ENCODE data around the gene LGI4. TPM values are rescaled to one million over a fixed set of nuclear protein-coding genes. Genes with fewer than 3 reads are reported as not detected.

LGI4 gene
- total RNA-seq, 1 donor from 2014 or later = 0.10 TPM

DNA sequence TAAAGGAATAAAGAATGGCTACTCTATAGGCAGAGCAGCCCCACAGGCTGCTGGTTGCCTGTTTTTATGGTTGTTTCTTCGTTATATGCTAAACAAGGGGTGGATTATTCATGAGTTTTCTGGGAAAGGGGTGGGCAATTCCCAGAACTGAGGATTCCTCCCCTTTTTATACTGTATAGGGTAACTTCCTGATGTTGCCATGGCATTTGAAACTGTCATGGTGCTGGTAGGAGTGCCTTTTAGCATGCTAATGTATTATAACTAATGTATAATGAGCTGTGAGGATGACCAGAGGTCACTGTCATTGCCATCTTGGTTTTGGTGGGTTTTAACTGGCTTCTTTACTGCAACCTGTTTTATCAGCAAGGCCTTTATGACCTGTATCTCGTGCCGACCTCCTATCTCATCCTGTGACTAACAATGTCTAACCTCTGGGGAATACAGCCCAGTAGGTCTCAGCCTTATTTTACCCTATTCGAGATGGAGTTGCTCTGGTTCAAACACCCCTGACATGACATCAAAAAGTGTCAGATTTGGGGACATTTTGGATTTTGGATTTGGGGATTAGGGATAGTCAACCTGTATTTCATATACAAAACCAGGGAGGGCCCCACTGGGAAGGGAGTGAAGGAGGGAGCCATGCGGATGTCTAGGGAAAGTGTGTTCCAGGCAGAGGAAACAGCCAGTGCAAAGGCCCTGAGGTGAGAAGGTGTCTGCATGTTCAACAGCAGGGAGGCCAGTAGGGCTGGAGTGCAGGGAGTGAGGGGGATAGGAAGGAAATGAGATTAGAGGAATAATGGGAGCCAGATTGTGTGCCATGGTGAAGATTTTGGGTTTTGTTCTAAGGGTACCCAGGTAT is 30.6 kb upstream of the LGI4 start:
- peaks cover 64% of the 10 kb centered on the region for H3K36me3 Mint-ChIP-seq (ENCODE audit: low read depth, unreplicated experiment)
- peaks cover 3% of the 10 kb centered on the region for H3K27me3 Mint-ChIP-seq (ENCODE audit: unreplicated experiment)
- H3K27ac Mint-ChIP-seq (ENCODE audit: unreplicated experiment) = no peak overlapping the region
- no peaks in the 10 kb centered on the region for H3K4me1 Mint-ChIP-seq (ENCODE audit: unreplicated experiment)
- no peak for DNase-seq (ENCODE audit: low spot score)
- no peaks in the 10 kb centered on the region for H3K9me3 Mint-ChIP-seq (ENCODE audit: unreplicated experiment)
- peak overlapping the region; percentile 74 for H3K4me3 Mint-ChIP-seq (ENCODE audit: unreplicated experiment)
- TF ChIP-seq, protein P1, sequence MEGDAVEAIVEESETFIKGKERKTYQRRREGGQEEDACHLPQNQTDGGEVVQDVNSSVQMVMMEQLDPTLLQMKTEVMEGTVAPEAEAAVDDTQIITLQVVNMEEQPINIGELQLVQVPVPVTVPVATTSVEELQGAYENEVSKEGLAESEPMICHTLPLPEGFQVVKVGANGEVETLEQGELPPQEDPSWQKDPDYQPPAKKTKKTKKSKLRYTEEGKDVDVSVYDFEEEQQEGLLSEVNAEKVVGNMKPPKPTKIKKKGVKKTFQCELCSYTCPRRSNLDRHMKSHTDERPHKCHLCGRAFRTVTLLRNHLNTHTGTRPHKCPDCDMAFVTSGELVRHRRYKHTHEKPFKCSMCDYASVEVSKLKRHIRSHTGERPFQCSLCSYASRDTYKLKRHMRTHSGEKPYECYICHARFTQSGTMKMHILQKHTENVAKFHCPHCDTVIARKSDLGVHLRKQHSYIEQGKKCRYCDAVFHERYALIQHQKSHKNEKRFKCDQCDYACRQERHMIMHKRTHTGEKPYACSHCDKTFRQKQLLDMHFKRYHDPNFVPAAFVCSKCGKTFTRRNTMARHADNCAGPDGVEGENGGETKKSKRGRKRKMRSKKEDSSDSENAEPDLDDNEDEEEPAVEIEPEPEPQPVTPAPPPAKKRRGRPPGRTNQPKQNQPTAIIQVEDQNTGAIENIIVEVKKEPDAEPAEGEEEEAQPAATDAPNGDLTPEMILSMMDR (IDR thresholded peaks at IDR 0.05; ENCODE audit: unreplicated experiment) = no peak

DNA sequence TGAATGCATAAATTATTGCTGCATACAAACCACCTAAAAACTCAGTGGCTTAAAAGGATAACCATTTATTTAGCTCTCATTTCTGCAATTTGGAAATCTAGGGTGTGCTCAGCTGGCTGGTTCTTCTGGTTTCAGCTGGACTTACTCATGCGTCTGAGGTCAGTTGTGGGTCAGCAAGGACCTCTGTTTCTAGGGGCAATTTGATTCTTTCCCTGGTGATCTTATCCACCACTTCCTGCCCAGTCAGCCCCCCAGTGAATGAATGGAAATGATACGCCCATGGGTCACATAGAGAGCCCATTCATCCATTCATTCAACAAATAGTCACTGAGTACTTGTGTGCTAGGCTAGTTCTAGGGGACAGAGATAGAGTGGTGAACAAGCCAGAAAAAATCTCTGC is 29.6 kb upstream of the LGI4 start:
- Mint-ChIP-seq H3K4me1 (ENCODE audit: unreplicated experiment) (no peaks in the 10 kb centered on the region), H3K9me3 (ENCODE audit: unreplicated experiment) (no peaks in the 10 kb centered on the region), H3K36me3 (ENCODE audit: low read depth, unreplicated experiment) (peaks cover 68% of the 10 kb centered on the region), H3K4me3 (ENCODE audit: unreplicated experiment) (peak overlapping the region; percentile 80), H3K27ac (ENCODE audit: unreplicated experiment) (no peak overlapping the region), H3K27me3 (ENCODE audit: unreplicated experiment) (peaks cover 3% of the 10 kb centered on the region)
- DNase-seq (ENCODE audit: low spot score) = no peak
- TF ChIP-seq, protein P1 (IDR thresholded peaks at IDR 0.05; ENCODE audit: unreplicated experiment) = no peak

DNA sequence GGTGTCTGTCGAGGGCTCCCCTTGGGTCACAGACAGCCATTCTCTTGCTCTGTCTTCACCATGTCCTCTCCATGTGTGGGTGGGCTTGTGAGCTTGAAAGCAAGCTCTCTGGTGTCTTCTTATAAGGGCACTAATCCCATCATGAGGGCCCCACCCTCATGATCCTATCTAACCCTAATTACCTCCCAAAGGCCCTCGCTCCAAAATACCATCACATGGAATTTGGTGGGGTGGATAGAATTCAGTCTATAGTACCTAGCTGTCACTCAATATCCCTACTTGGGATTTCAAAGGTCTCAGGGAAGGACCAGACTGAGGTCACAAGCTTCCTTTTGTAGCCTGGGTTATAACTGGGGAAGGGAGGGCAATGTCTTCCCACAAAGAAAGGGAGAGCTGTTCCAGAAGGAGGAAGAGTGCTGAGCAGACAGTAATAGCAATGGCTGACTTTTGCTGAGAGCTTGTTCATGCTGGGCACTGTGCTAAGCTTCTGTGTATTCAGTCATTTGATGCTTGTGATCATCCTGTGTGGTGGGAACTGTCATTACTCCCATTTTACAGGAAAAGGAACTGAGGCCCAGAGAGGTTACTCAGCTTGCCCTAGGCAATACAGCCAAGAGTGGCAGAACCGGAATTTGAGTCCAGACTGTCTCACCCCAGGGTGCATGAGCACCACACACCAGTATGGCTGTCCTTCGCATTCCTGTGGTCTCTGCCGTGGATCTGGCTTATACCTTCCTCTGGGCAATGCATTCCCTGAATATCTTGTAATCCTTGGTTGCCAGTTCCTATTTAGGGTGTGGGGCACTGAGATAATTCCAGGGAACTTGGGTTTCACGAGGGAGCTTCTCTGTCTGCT is 27.8 kb upstream of the LGI4 start:
- peaks cover 3% of the 10 kb centered on the region for H3K27me3 Mint-ChIP-seq (ENCODE audit: unreplicated experiment)
- peak overlapping the region; percentile 23 for H3K4me3 Mint-ChIP-seq (ENCODE audit: unreplicated experiment)
- TF ChIP-seq, protein P1 (IDR thresholded peaks at IDR 0.05; ENCODE audit: unreplicated experiment) = no peak
- DNase-seq (ENCODE audit: low spot score) = no peak
- no peak overlapping the region for H3K27ac Mint-ChIP-seq (ENCODE audit: unreplicated experiment)
- no peaks in the 10 kb centered on the region for H3K4me1 Mint-ChIP-seq (ENCODE audit: unreplicated experiment)
- no peaks in the 10 kb centered on the region for H3K9me3 Mint-ChIP-seq (ENCODE audit: unreplicated experiment)
- H3K36me3 Mint-ChIP-seq (ENCODE audit: low read depth, unreplicated experiment) = peaks cover 76% of the 10 kb centered on the region

DNA sequence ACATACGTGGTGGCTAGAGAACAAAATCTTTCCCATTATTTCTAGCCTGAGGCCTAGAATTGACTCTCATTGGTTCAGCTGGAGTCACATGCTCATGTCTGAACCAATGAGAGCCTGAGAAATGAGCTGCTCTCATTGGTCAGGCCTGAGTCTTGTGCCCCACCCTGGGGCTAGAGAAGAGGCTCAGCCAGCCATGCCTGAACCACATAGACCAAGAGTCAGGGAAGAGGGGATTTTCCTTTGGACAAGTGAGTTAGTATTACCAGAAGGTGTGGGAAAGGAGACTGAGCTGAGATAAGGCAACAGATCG is 26.5 kb upstream of the LGI4 start:
- peaks cover 71% of the 10 kb centered on the region for H3K36me3 Mint-ChIP-seq (ENCODE audit: low read depth, unreplicated experiment)
- no peak overlapping the region for H3K4me3 Mint-ChIP-seq (ENCODE audit: unreplicated experiment)
- peaks cover 2% of the 10 kb centered on the region for H3K4me1 Mint-ChIP-seq (ENCODE audit: unreplicated experiment)
- TF ChIP-seq, protein P1 (IDR thresholded peaks at IDR 0.05; ENCODE audit: unreplicated experiment) = no peak
- peaks cover 3% of the 10 kb centered on the region for H3K27me3 Mint-ChIP-seq (ENCODE audit: unreplicated experiment)
- no peak overlapping the region for H3K27ac Mint-ChIP-seq (ENCODE audit: unreplicated experiment)
- DNase-seq (ENCODE audit: low spot score) = no peak
- H3K9me3 Mint-ChIP-seq (ENCODE audit: unreplicated experiment) = no peaks in the 10 kb centered on the region
